Measurements from ENCODE around the gene CORO2A. TPM values are rescaled to one million over a fixed set of nuclear protein-coding genes. Genes with fewer than 3 reads are reported as not detected.

The CORO2A gene
- total and polyA plus RNA-seq, 7 donors = 0.09 to 0.30 (median 0.12) TPM

DNA sequence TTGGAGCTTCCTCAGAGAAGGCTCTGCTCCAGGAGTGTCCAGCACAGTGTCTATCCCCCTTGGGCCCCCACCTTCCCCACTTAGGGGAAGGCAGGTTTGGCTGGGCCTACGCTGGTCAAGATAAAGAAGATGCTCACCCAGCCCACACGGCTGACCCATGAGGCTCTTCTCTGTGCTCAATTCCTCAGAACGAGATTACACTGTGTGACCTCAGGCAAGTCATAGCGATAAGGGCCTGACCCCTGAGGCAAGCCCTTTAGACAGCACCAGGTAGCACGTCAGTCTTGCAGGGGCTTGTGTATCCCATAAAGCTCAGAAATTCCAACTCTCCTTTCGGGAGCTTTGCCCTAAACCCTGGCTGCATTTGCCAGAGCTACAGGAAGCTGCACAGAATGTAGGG is 32.6 kb downstream of the CORO2A start:
- Histone ChIP-seq H3K4me1 (no peaks in the 10 kb centered on the region), H3K36me3 (ENCODE audit: insufficient read depth in 1 of 2, low read depth in 1 of 2) (no peaks in the 10 kb centered on the region), H3K9me3 (no peaks in the 10 kb centered on the region), H3K27me3 (ENCODE audit: insufficient read depth in 3 of 3, low read length in 2 of 3) (no peaks in the 10 kb centered on the region), H3K27ac (no peak overlapping the region), H3K4me3 (no peak overlapping the region)
- WGBS, 3 donors = 71 to 81% (median 80%) methylated on average over 6 of the region's 6 CpGs
- intact Hi-C loops (cut with DNase I) = no loop called here
- DNase-seq = no peak
- TF ChIP-seq, protein P1, sequence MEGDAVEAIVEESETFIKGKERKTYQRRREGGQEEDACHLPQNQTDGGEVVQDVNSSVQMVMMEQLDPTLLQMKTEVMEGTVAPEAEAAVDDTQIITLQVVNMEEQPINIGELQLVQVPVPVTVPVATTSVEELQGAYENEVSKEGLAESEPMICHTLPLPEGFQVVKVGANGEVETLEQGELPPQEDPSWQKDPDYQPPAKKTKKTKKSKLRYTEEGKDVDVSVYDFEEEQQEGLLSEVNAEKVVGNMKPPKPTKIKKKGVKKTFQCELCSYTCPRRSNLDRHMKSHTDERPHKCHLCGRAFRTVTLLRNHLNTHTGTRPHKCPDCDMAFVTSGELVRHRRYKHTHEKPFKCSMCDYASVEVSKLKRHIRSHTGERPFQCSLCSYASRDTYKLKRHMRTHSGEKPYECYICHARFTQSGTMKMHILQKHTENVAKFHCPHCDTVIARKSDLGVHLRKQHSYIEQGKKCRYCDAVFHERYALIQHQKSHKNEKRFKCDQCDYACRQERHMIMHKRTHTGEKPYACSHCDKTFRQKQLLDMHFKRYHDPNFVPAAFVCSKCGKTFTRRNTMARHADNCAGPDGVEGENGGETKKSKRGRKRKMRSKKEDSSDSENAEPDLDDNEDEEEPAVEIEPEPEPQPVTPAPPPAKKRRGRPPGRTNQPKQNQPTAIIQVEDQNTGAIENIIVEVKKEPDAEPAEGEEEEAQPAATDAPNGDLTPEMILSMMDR (IDR thresholded peaks at IDR 0.05) = no peak
- no peak for ATAC-seq

DNA sequence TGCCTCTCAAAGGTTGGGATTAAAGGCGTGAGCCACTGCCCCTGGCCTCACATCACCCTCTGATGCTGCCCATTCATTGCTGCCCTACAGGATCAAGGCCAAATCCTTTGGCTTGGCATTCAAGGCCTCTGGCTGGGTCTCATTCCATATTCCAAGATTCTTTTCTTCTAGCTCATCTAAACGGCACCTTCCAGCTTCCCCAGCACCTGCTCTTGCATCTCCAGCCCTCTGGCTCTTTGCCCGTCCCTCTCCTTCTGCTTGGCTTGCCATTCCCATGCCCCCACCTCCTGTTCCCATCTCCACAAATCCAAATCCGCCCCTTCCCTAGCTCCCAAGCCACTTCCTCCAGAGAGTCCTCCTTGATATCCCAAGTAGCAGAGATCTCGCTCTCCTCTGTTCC is 33.1 kb downstream of the CORO2A start:
- WGBS, 3 donors = 65 to 78% (median 66%) methylated on average over 5 of the region's 5 CpGs

DNA sequence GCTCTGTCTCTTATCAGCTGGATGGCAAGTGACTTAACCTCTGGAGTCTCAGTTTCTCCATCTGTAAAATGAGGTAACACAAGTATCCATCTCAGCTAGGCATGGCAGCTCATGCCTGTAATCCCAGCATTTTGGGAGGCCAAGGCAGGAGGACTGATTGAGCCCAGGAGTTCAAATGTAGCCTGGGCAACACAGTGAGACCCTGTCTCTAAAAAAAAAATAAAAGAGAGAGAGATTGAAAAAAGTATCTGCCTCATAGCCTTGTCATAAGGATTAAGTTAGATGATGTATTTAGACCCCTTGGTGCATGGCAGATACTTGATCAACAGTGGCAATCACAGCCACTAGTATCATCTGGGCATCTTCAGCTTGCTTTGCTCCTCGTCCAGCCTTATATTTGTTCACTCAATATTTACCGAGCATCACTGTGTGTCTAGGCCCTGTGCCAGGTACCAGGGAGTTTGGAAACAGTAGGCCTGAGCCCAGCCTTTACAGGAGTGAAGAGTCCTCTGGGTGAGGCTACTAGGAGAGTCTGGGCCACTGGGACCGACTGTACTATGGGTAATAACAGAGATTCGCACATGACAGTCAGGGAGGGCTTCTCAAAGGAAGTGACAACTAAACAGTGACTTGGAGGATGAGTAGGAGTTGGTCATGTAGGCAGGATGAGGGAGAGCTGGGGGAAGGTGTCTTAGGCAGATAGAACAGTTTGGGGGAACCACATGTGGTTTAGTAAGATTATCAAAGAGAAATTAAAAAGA is 34.2 kb downstream of the CORO2A start:
- Histone ChIP-seq H3K4me3 (no peak overlapping the region), H3K36me3 (ENCODE audit: insufficient read depth in 1 of 2, low read depth in 1 of 2) (no peaks in the 10 kb centered on the region), H3K4me1 (no peaks in the 10 kb centered on the region), H3K9me3 (no peaks in the 10 kb centered on the region), H3K27me3 (ENCODE audit: insufficient read depth in 3 of 3, low read length in 2 of 3) (no peaks in the 10 kb centered on the region), H3K27ac (no peak overlapping the region)
- ATAC-seq (no peak), DNase-seq (no peak)
- TF ChIP-seq, protein P1 (IDR thresholded peaks at IDR 0.05) = no peak
- 74 to 84% (median 79%) methylated on average over 4 of the region's 4 CpGs for WGBS, 3 donors
- intact Hi-C loops (cut with DNase I) = no loop called here

More for the DNA sequence above, 33.1 kb downstream of the CORO2A start:
- intact Hi-C loops (cut with DNase I) = no loop called here
- H3K36me3 ChIP-seq (ENCODE audit: insufficient read depth in 1 of 2, low read depth in 1 of 2) = no peaks in the 10 kb centered on the region
- H3K27ac ChIP-seq = no peak overlapping the region
- H3K4me1 ChIP-seq = no peaks in the 10 kb centered on the region
- ATAC-seq (no peak), DNase-seq (no peak)
- TF ChIP-seq, protein P1 (IDR thresholded peaks at IDR 0.05) = no peak
- H3K9me3 ChIP-seq = no peaks in the 10 kb centered on the region
- no peaks in the 10 kb centered on the region for H3K27me3 ChIP-seq (ENCODE audit: insufficient read depth in 3 of 3, low read length in 2 of 3)
- no peak overlapping the region for H3K4me3 ChIP-seq

DNA sequence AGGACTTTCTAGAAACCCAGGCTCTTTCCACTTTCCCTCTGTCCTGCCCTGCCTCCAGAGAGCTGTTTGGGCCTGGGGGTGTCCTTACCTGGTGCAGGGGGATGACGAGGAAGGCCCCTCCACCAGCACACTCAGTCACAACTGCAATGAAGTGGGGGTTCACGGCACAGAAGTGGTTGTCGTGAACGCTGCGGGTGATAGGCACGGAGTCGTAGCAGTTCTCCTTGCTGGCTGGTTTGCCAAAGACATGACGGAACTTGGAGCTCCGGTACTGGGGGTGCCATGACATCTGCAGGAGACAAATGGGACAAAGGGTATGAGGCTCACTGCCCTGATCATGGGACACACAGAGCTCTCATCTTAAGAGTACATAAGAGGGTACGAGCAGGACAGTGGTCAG is 35.1 kb downstream of the CORO2A start:
- H3K27ac ChIP-seq = no peak overlapping the region
- H3K36me3 ChIP-seq (ENCODE audit: insufficient read depth in 1 of 2, low read depth in 1 of 2) = no peaks in the 10 kb centered on the region
- no peak overlapping the region for H3K4me3 ChIP-seq
- H3K27me3 ChIP-seq (ENCODE audit: insufficient read depth in 3 of 3, low read length in 2 of 3) = no peaks in the 10 kb centered on the region
- no peaks in the 10 kb centered on the region for H3K4me1 ChIP-seq
- intact Hi-C loops (cut with DNase I) = no loop called here
- DNase-seq (no peak), ATAC-seq (no peak)
- 89 to 93% (median 91%) methylated on average over 10 of the region's 10 CpGs for WGBS, 3 donors
- TF ChIP-seq, protein P1 (IDR thresholded peaks at IDR 0.05) = no peak
- no peaks in the 10 kb centered on the region for H3K9me3 ChIP-seq

DNA sequence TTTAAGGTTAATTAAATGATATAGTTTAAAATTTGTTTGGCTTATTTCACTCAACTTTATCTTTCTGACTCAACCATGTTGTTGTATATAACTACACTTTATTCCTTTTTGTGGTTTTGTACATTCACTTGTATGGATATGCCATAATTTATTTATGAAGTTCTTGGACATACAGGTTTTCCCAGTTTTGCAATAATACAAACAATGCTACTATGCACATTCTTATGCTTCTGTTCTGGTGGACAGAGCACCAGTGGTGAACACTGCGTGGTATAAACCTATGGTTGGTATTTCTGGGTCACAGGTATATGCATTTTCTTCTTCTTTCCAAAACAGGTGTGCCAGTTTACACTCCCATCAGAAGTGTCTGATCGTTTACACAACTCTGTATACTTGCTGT is 37.8 kb downstream of the CORO2A start:
- 81 to 88% (median 86%) methylated on average over 2 of the region's 2 CpGs for WGBS, 3 donors
- Histone ChIP-seq H3K36me3 (ENCODE audit: insufficient read depth in 1 of 2, low read depth in 1 of 2) (no peaks in the 10 kb centered on the region), H3K9me3 (no peaks in the 10 kb centered on the region), H3K27ac (no peak overlapping the region), H3K27me3 (ENCODE audit: insufficient read depth in 3 of 3, low read length in 2 of 3) (no peaks in the 10 kb centered on the region), H3K4me1 (no peaks in the 10 kb centered on the region), H3K4me3 (no peak overlapping the region)
- DNase-seq (no peak), ATAC-seq (no peak)
- intact Hi-C loops (cut with DNase I) = no loop called here
- TF ChIP-seq, protein P1 (IDR thresholded peaks at IDR 0.05) = no peak
